GM18520 (cell line): Measurements from ENCODE around the gene CALB2.

Source experiments
- ATAC-seq: cut with Tn5 transposase; IDR thresholded peaks from one replicate; pipeline ENCODE4 v1.9.1; 2021; ENCODE audit not compliant: unreplicated experiment

CALB2 gene

GRCh38 chr16:71426069-71426879 lies 67.8 kb downstream of the CALB2 start:
- no peak for ATAC-seq

DNA sequence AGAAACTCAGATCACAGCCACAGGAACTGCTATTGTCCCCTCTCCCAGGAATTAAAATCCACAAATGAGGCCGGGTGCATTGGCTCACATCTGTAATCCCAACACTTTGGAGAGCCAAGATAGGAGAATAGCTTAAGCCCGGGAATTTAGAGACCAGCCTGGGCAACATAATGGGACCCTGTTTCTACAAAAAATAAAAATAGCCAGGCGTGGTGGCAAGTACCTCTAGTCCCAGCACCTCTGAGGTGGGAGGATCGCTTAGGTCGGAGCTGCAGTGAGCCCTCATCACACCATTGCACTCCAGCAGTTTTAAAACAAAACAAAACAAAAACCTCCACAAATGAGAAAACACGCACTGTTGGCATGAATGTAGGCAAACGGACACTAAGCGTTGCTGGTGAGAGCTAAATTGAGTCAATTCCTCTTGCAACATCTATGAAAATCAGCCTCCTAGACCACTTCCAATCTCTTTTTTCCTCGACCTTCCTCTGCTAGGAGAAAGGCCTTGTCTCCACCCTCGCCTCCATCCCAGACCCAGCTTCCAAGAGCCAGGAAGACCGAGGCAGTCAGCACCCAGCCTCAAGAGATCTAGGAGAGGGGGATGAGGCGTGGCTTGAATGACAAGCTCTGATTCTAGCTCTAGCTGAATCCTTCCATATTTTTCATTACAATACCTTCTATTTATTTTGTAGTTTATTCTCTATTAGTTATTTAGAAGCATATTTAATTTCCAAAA lies 68.5 kb downstream of the CALB2 start:
- ATAC-seq, result no peak

- ATAC-seq, result no peak
These were observed 69.9 kb downstream of the CALB2 start for GRCh38 chr16:71428385-71428784.

GRCh38 chr16:71428883-71429282 lies 70.4 kb downstream of the CALB2 start:
- no peak for ATAC-seq

DNA sequence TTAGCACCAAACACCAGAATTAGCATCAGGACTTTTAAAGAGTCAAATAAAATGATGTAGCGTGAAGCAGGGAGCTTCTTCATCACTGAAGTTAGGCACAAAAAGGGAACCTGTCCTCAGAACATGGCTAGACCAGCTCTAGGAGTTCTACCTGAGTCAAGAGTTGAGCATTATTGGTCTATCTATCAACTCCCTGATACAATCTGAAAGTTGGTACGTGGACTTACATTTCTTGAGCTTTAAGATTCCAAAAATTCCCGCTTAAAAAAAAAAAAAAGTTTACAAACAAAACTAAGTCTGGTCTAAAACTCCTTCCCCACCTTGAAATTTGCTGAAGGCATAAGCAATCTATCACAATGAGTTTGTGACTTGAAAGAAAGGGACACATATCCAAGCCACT lies 71.1 kb downstream of the CALB2 start:
- ATAC-seq, result no peak

GRCh38 chr16:71430744-71431143 lies 72.2 kb downstream of the CALB2 start:
- ATAC-seq, result no peak

GRCh38 chr16:71431176-71431575 lies 72.7 kb downstream of the CALB2 start:
- no peak for ATAC-seq

DNA sequence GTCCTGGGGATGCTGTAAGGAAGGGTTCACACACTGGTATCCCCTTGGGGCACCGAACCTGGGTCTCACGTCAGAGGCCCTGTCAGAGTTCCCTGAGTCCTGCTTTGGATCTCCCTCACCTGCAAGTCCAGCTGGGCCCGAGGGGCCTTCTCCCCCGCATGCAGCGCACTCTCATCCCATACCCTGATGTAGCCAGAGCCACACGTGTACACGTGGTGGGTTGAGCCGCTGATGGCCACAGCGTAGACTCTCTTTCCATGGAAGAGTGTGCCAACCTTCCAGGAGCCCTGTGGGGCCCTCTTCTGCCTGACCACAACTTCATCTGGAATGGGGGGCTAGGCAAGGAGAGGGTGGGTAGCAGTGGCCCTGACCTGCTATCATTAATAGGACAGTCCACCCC lies 73.5 kb downstream of the CALB2 start:
- no peak for ATAC-seq

- ATAC-seq, result no peak
These were observed 74.4 kb downstream of the CALB2 start for GRCh38 chr16:71432906-71433305.

- no peak for ATAC-seq
These were observed 78.0 kb downstream of the CALB2 start for GRCh38 chr16:71436473-71436872.

DNA sequence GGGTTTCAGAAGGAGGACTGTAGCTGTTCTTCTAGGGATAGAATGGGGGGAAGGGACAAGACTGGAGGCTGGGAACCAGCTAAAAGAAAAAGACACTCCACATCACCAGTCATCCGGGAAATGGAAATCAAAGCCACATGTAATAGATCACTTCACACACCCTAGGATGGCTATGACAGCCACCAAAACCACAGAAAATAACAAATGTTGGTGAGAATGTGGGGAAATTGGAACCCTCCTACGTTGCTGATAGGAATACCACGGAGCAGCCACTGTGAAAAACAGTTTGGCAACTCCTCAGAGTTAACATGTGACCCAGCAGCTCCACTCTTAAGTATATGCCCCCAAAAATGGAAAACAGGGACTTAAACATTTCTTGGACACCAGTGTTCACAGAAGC lies 81.0 kb downstream of the CALB2 start:
- no peak for ATAC-seq
